Vagina (tissue), 2 donors: ENCODE data around the gene CLCA2. TPM values are rescaled to one million over a fixed set of nuclear protein-coding genes. Genes with fewer than 3 reads are reported as not detected.

Source experiments
- DNase-seq, 2 donors: peaks; one replicate each; pipeline ENCODE4 v3.0.0-alpha.2; 2017; ENCODE audit errors: extremely low spot score in 2 of 2
- H3K27ac ChIP-seq: fragments of 200-600 bp; sonication (generic); one replicate; pipeline ENCODE4 v1.5.1; 2019
- H3K27me3 ChIP-seq: fragments of 200-600 bp; sonication (generic); one replicate; pipeline ENCODE4 v1.5.1; 2019
- H3K36me3 ChIP-seq, 2 donors: fragments of 200-600 bp; sonication (generic); one replicate each; pipeline ENCODE4 v1.5.1; 2017 to 2019
- H3K4me1 ChIP-seq: fragments of 200-600 bp; sonication (generic); one replicate; pipeline ENCODE4 v1.5.1; 2019
- H3K4me3 ChIP-seq, 2 donors: fragments of 200-600 bp; sonication (generic); 1 replicate in 1 of 2; 2 replicates in 1 of 2; pipeline ENCODE4 v1.5.1; 2016 to 2019
- H3K9me3 ChIP-seq: fragments of 200-600 bp; sonication (generic); one replicate; pipeline ENCODE4 v1.5.1; 2019
- CTCF ChIP-seq, 3 experiments: fragments of 450-650 bp in 2 of 3; fragments of 200-600 bp in 1 of 3; sonication (generic) in 1 of 3; IDR thresholded peaks; one replicate each; pipeline ENCODE4 v1.5.1; 2017 to 2019; ENCODE audit warnings: antibody characterized with exemption in 3 of 3, mild to moderate bottlenecking in 2 of 3, moderate library complexity in 2 of 3
- POLR2A ChIP-seq, 2 donors: fragments of 450-650 bp; IDR thresholded peaks; one replicate each; pipeline ENCODE4 v1.6.1; 2017; ENCODE audit warnings: antibody characterized with exemption in 2 of 2, mild to moderate bottlenecking in 2 of 2, moderate library complexity in 2 of 2
- POLR2AphosphoS5 ChIP-seq, 2 donors: sonication (generic); formaldehyde crosslinking; IDR thresholded peaks; one replicate each; pipeline ENCODE4 v1.9.0; 2017; ENCODE audit warnings: antibody characterized with exemption in 2 of 2, mild to moderate bottlenecking in 2 of 2, low read depth in 1 of 2; ENCODE audit not compliant: insufficient read depth in 1 of 2
- intact Hi-C: fragments of 100-400 bp; cut with DNase I; formaldehyde crosslinking; loops from one replicate; pipeline ENCODE4 v1.15.1; 2023
- total RNA-seq: library from RNA; depleted of rRNA; stranded (reverse); fragments of >200 nt; gene quantifications from one replicate; pipeline ENCODE4 v1.2.3, GENCODE V29; 2016

The CLCA2 gene
- total RNA-seq, 1 donor from 2014 or later: 65.8 TPM

- H3K4me3 ChIP-seq: peak overlapping the region in 1 of 2 donors; percentile 0
- TF ChIP-seq POLR2AphosphoS5 (IDR thresholded peaks at IDR 0.05; ENCODE audit: insufficient read depth in 1 of 2, low read depth in 1 of 2): no peak
- TF ChIP-seq POLR2A (IDR thresholded peaks at IDR 0.05): no peak
- TF ChIP-seq CTCF (IDR thresholded peaks at IDR 0.05): no peak
- H3K4me1 ChIP-seq: peaks cover 14% of the 10 kb centered on the region
- H3K9me3 ChIP-seq: no peaks in the 10 kb centered on the region
- no peak overlapping the region for H3K27ac ChIP-seq
- intact Hi-C loops: no loop called here
- no peaks in the 10 kb centered on the region for H3K36me3 ChIP-seq
- no peak for DNase-seq
- H3K27me3 ChIP-seq: no peaks in the 10 kb centered on the region
These were observed 53.3 kb downstream of the CLCA2 start for GRCh38 chr1:86477256-86477655.

- Histone ChIP-seq H3K9me3 (no peaks in the 10 kb centered on the region), H3K36me3 (no peaks in the 10 kb centered on the region), H3K27ac (no peak overlapping the region), H3K4me1 (peaks cover 14% of the 10 kb centered on the region), H3K27me3 (no peaks in the 10 kb centered on the region), H3K4me3 (peak overlapping the region in 1 of 2 donors; percentile 0)
- no peak for DNase-seq
- no peak for TF ChIP-seq POLR2AphosphoS5 (IDR thresholded peaks at IDR 0.05; ENCODE audit: insufficient read depth in 1 of 2, low read depth in 1 of 2)
- no peak for TF ChIP-seq CTCF (IDR thresholded peaks at IDR 0.05)
- no peak for TF ChIP-seq POLR2A (IDR thresholded peaks at IDR 0.05)
- intact Hi-C loops: no loop called here
These were observed 53.7 kb downstream of the CLCA2 start for GRCh38 chr1:86477682-86478081.

GRCh38 chr1:86478416-86479156 lies 54.6 kb downstream of the CLCA2 start:
- Histone ChIP-seq H3K4me1 (peaks cover 14% of the 10 kb centered on the region), H3K27ac (no peak overlapping the region), H3K4me3 (no peak overlapping the region), H3K9me3 (no peaks in the 10 kb centered on the region), H3K27me3 (no peaks in the 10 kb centered on the region), H3K36me3 (no peaks in the 10 kb centered on the region)
- intact Hi-C loops: no loop called here
- TF ChIP-seq CTCF (IDR thresholded peaks at IDR 0.05): no peak
- TF ChIP-seq POLR2AphosphoS5 (IDR thresholded peaks at IDR 0.05; ENCODE audit: insufficient read depth in 1 of 2, low read depth in 1 of 2): no peak
- no peak for TF ChIP-seq POLR2A (IDR thresholded peaks at IDR 0.05)
- DNase-seq: no peak

DNA sequence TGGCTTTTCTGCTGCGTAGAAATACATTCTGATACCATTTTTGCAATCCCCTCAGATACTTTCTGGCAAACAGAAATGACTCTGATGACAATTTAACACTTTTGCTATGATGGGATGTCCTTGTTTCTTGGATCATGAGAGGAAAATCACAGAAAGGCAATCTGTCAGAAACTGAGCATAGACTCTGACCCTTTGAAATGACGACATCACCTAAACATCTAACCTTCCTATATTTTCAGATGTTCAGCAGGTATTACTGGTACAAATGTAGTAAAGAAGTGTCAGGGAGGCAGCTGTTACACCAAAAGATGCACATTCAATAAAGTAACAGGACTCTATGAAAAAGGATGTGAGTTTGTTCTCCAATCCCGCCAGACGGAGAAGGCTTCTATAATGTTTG lies 58.0 kb downstream of the CLCA2 start:
- H3K4me1 ChIP-seq: peaks cover 11% of the 10 kb centered on the region

More for the DNA sequence above, 58.0 kb downstream of the CLCA2 start:
- Histone ChIP-seq H3K27me3 (no peaks in the 10 kb centered on the region), H3K27ac (no peak overlapping the region), H3K4me3 (no peak overlapping the region), H3K36me3 (no peaks in the 10 kb centered on the region), H3K9me3 (no peaks in the 10 kb centered on the region)
- intact Hi-C loops: no loop called here
- TF ChIP-seq POLR2A (IDR thresholded peaks at IDR 0.05) (no peak), POLR2AphosphoS5 (IDR thresholded peaks at IDR 0.05; ENCODE audit: insufficient read depth in 1 of 2, low read depth in 1 of 2) (no peak), CTCF (IDR thresholded peaks at IDR 0.05) (no peak)
- no peak for DNase-seq
